H9 (cell line): Measurements from ENCODE around the gene TAAR8. TPM values are rescaled to one million over a fixed set of nuclear protein-coding genes. Genes with fewer than 3 reads are reported as not detected.

Experiments
- DNase-seq: peaks from one replicate; pipeline ENCODE4 v3.0.0-alpha.2; 2017
- H2AFZ ChIP-seq: one replicate; pipeline ENCODE4 v1.6.1; 2013; ENCODE audit warnings: mild to moderate bottlenecking, low read length, control low read depth, moderate library complexity
- H2AK5ac ChIP-seq: 2 replicates; pipeline ENCODE4 v1.6.1; 2013; ENCODE audit warnings: low read length, control low read depth, mixed read lengths; ENCODE audit not compliant: insufficient read length
- H2BK120ac ChIP-seq: one replicate; pipeline ENCODE4 v1.6.1; 2013; ENCODE audit warnings: low read depth, mild to moderate bottlenecking, low read length, control low read depth, inconsistent platforms; ENCODE audit not compliant: poor library complexity, severe bottlenecking
- H2BK12ac ChIP-seq: 2 replicates; pipeline ENCODE4 v1.6.1; 2013; ENCODE audit warnings: low read length, control low read depth, mixed read lengths, low read depth; ENCODE audit not compliant: insufficient read length
- H2BK15ac ChIP-seq: 2 replicates; pipeline ENCODE4 v1.6.1; 2013; ENCODE audit warnings: low read depth, low read length, control low read depth
- H2BK20ac ChIP-seq: one replicate; pipeline ENCODE4 v1.6.1; 2013; ENCODE audit warnings: low read depth, mild to moderate bottlenecking, low read length, control low read depth, inconsistent platforms; ENCODE audit not compliant: poor library complexity, severe bottlenecking
- H2BK5ac ChIP-seq: 2 replicates; pipeline ENCODE4 v1.6.1; 2013; ENCODE audit warnings: low read length, control low read depth, mixed read lengths; ENCODE audit not compliant: insufficient read length
- H3K14ac ChIP-seq: 2 replicates; pipeline ENCODE4 v1.6.1; 2013; ENCODE audit warnings: low read length, control low read depth; ENCODE audit not compliant: insufficient read depth
- H3K18ac ChIP-seq: 2 replicates; pipeline ENCODE4 v1.6.1; 2013; ENCODE audit warnings: low read depth, mild to moderate bottlenecking, mixed read lengths, low read length, control low read depth; ENCODE audit not compliant: insufficient read length
- H3K23ac ChIP-seq: 2 replicates; pipeline ENCODE4 v1.6.1; 2013; ENCODE audit warnings: low read length, control low read depth, mixed read lengths, low read depth; ENCODE audit not compliant: insufficient read length
- H3K23me2 ChIP-seq: 2 replicates; pipeline ENCODE4 v1.6.1; 2013; ENCODE audit warnings: low read depth, mild to moderate bottlenecking, mixed read lengths, low read length, control low read depth; ENCODE audit not compliant: insufficient read length, poor library complexity, severe bottlenecking
- H3K27ac ChIP-seq: 2 replicates; pipeline ENCODE4 v1.5.1; 2013; ENCODE audit warnings: low read length, control low read depth, mixed read lengths, low read depth; ENCODE audit not compliant: insufficient read length
- H3K27me3 ChIP-seq: 2 replicates; pipeline ENCODE4 v1.6.1; 2013; ENCODE audit warnings: low read length, control low read depth, inconsistent platforms; ENCODE audit not compliant: insufficient read depth
- H3K4ac ChIP-seq: 2 replicates; pipeline ENCODE4 v1.6.1; 2013; ENCODE audit warnings: low read depth, mild to moderate bottlenecking, control low read depth, inconsistent platforms, low read length, moderate library complexity
- H3K4me1 ChIP-seq: 2 replicates; pipeline ENCODE4 v1.6.1; 2013; ENCODE audit warnings: low read length, control low read depth, inconsistent platforms; ENCODE audit not compliant: insufficient read depth
- H3K4me2 ChIP-seq: 2 replicates; pipeline ENCODE4 v1.6.1; 2013; ENCODE audit warnings: low read length, control low read depth, mixed read lengths; ENCODE audit not compliant: insufficient read length, insufficient read depth
- H3K56ac ChIP-seq: 2 replicates; pipeline ENCODE4 v1.6.1; 2013; ENCODE audit warnings: low read depth, mild to moderate bottlenecking, mixed read lengths, low read length, control low read depth; ENCODE audit not compliant: insufficient read length
- H3K79me1 ChIP-seq: 2 replicates; pipeline ENCODE4 v1.6.1; 2013; ENCODE audit warnings: low read depth, mild to moderate bottlenecking, moderate library complexity, low read length, control low read depth, inconsistent platforms; ENCODE audit not compliant: insufficient read depth, poor library complexity, severe bottlenecking
- H3K79me2 ChIP-seq: 2 replicates; pipeline ENCODE4 v1.6.1; 2013; ENCODE audit warnings: low read length, control low read depth, inconsistent platforms; ENCODE audit not compliant: insufficient read depth
- H3K9ac ChIP-seq: 2 replicates; pipeline ENCODE4 v1.6.1; 2013; ENCODE audit warnings: low read length, control low read depth, mixed read lengths; ENCODE audit not compliant: insufficient read length; ENCODE audit errors: extremely low read depth
- H3K9me3 ChIP-seq: one replicate; pipeline ENCODE4 v1.6.1; 2013; ENCODE audit warnings: low read depth, low read length, inconsistent platforms; ENCODE audit not compliant: control insufficient read depth
- H3T11ph ChIP-seq: one replicate; pipeline ENCODE4 v1.6.1; 2013; ENCODE audit warnings: mild to moderate bottlenecking, low read length, control low read depth, inconsistent platforms
- H4K20me1 ChIP-seq: one replicate; pipeline ENCODE4 v1.6.1; 2013; ENCODE audit not compliant: control insufficient read depth, insufficient read length, insufficient read depth
- H4K5ac ChIP-seq: 2 replicates; pipeline ENCODE4 v1.6.1; 2013; ENCODE audit warnings: low read depth, mild to moderate bottlenecking, mixed read lengths, low read length, control low read depth; ENCODE audit not compliant: insufficient read length
- H4K8ac ChIP-seq: replicated peaks from 2 replicates; pipeline ENCODE4 v1.6.1; 2013; ENCODE audit warnings: low read length, control low read depth, mixed read lengths, low read depth; ENCODE audit not compliant: insufficient read length
- H4K91ac ChIP-seq: 2 replicates; pipeline ENCODE4 v1.6.1; 2013; ENCODE audit warnings: low read depth, mild to moderate bottlenecking, moderate library complexity, mixed read lengths, low read length, control low read depth; ENCODE audit not compliant: insufficient read length
- H3K27ac Mint-ChIP-seq, 3 experiments: 2 replicates in 2 of 3; 3 replicates in 1 of 3; pipeline ENCODE4 v1.8.0; 2020 to 2021; ENCODE audit warnings: mixed read lengths in 3 of 3, mild to moderate bottlenecking in 1 of 3, moderate library complexity in 1 of 3
- H3K27me3 Mint-ChIP-seq: 2 replicates; pipeline ENCODE4 v1.8.0; 2021; ENCODE audit warnings: low read depth, mild to moderate bottlenecking, moderate library complexity, mixed read lengths
- H3K36me3 Mint-ChIP-seq, 3 experiments: 2 replicates in 2 of 3; 3 replicates in 1 of 3; pipeline ENCODE4 v1.8.0; 2020 to 2021; ENCODE audit warnings: low read depth in 3 of 3, mixed read lengths in 3 of 3; ENCODE audit not compliant: insufficient read depth in 1 of 3
- H3K4me1 Mint-ChIP-seq, 2 experiments: 2 replicates each; pipeline ENCODE4 v1.8.0; 2020; ENCODE audit warnings: mixed read lengths in 2 of 2
- H3K4me3 Mint-ChIP-seq, 2 experiments: 2 replicates in 1 of 2; 3 replicates in 1 of 2; pipeline ENCODE4 v1.8.0; 2020 to 2021; ENCODE audit warnings: mild to moderate bottlenecking in 2 of 2, mixed read lengths in 2 of 2, moderate library complexity in 1 of 2
- H3K9me3 Mint-ChIP-seq, 2 experiments: 2 replicates in 1 of 2; 3 replicates in 1 of 2; pipeline ENCODE4 v1.8.0; 2020; ENCODE audit warnings: mild to moderate bottlenecking in 2 of 2, mixed read lengths in 2 of 2, moderate library complexity in 1 of 2
- total RNA-seq: library from RNA; stranded (reverse); gene quantifications from 2 replicates; pipeline ENCODE4 v1.2.1, GENCODE V29; 2021
- TF ChIP-seq, protein P1 (sequence below): fragments of 200-600 bp; sonication (generic); conservative IDR thresholded peaks from 3 replicates; pipeline ENCODE4 v1.8.0; 2021; ENCODE audit warnings: antibody characterized with exemption, mild to moderate bottlenecking

The TAAR8 gene
- total RNA-seq, 1 experiment from 2014 or later, result not detected

DNA sequence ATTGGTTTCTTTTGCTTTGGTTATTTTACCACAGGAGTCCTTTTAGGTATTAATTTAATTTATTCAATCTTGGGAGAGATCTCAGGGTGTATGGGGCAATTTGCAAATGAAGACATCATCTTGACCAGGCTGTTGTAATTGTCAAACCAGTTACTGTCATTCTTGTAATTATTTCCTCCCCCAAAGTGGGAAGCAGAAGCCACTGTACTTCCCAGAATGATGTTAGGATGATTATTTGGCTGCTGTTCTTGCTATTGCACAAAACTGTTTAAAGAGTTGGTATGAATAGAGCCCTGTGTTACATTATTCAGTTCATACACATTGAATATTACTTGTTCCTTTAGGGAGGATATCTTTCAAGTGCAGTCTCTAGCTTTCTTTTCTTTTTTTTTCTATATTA lies 19.3 kb downstream of the TAAR8 start:
- H3K79me1 ChIP-seq, result no peaks in the 10 kb centered on the region
- no peak overlapping the region for H3K9ac ChIP-seq
- no peak overlapping the region for H2BK20ac ChIP-seq
- no peaks in the 10 kb centered on the region for H3K9me3 ChIP-seq
- H2AFZ ChIP-seq, result no peak overlapping the region
- H3K79me2 ChIP-seq, result no peaks in the 10 kb centered on the region
- no peaks in the 10 kb centered on the region for H3K36me3 Mint-ChIP-seq
- H3K27me3 ChIP-seq, result no peaks in the 10 kb centered on the region
- no peak overlapping the region for H3K4ac ChIP-seq
- no peak overlapping the region for H3K14ac ChIP-seq
- H3K56ac ChIP-seq, result no peak overlapping the region
- no peaks in the 10 kb centered on the region for H4K20me1 ChIP-seq
- H3K4me1 ChIP-seq, result peaks cover 7% of the 10 kb centered on the region; the same call in 1 of the 2 replicates
- H2BK15ac ChIP-seq, result no peak overlapping the region
- no peaks in the 10 kb centered on the region for H3K27me3 Mint-ChIP-seq
- no peak overlapping the region for H3K4me2 ChIP-seq
- H2BK5ac ChIP-seq, result no peak overlapping the region
- no peaks in the 10 kb centered on the region for H3K23me2 ChIP-seq
- no peak for DNase-seq
- no peak overlapping the region for H3K4me3 Mint-ChIP-seq
- H3K18ac ChIP-seq, result no peak overlapping the region
- H3K27ac ChIP-seq, result no peak overlapping the region
- H3K4me1 Mint-ChIP-seq, result peaks cover 32% of the 10 kb centered on the region in 2 experiments
- no peak overlapping the region for H4K91ac ChIP-seq
- H4K8ac ChIP-seq, result no peak overlapping the region
- H3K9me3 Mint-ChIP-seq, result no peaks in the 10 kb centered on the region; a peak in 2 of 5 replicates
- no peak overlapping the region for H2AK5ac ChIP-seq
- H4K5ac ChIP-seq, result no peak overlapping the region
- H2BK12ac ChIP-seq, result no peak overlapping the region
- H3K27ac Mint-ChIP-seq, result 0 out of 7 replicates have a peak overlapping the region, but pooled peaks of 1 of the 3 experiments have one; percentile 37
- no peak overlapping the region for H2BK120ac ChIP-seq
- H3K23ac ChIP-seq, result no peak overlapping the region
- no peak overlapping the region for H3T11ph ChIP-seq
- TF ChIP-seq, protein P1, sequence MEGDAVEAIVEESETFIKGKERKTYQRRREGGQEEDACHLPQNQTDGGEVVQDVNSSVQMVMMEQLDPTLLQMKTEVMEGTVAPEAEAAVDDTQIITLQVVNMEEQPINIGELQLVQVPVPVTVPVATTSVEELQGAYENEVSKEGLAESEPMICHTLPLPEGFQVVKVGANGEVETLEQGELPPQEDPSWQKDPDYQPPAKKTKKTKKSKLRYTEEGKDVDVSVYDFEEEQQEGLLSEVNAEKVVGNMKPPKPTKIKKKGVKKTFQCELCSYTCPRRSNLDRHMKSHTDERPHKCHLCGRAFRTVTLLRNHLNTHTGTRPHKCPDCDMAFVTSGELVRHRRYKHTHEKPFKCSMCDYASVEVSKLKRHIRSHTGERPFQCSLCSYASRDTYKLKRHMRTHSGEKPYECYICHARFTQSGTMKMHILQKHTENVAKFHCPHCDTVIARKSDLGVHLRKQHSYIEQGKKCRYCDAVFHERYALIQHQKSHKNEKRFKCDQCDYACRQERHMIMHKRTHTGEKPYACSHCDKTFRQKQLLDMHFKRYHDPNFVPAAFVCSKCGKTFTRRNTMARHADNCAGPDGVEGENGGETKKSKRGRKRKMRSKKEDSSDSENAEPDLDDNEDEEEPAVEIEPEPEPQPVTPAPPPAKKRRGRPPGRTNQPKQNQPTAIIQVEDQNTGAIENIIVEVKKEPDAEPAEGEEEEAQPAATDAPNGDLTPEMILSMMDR, result no peak
